ENCODE data around the gene MSH2.

The MSH2 gene

GRCh38 chr2:47457268-47457667 lies 54.3 kb downstream of the MSH2 start:
- no peak for TF ChIP-seq CTCF (IDR thresholded peaks at IDR 0.05; ENCODE audit: low read depth, low read length, missing control alignments)
- H3K4me3 ChIP-seq (ENCODE audit: low read depth, low read length) = no peak overlapping the region
- no peak for DNase-seq (ENCODE audit: low read depth)

GRCh38 chr2:47459021-47459420 lies 56.1 kb downstream of the MSH2 start:
- no peak overlapping the region for H3K4me3 ChIP-seq (ENCODE audit: low read depth, low read length)
- no peak for DNase-seq (ENCODE audit: low read depth)
- TF ChIP-seq CTCF (IDR thresholded peaks at IDR 0.05; ENCODE audit: low read depth, low read length, missing control alignments) = no peak

GRCh38 chr2:47460766-47461165 lies 57.8 kb downstream of the MSH2 start:
- DNase-seq (ENCODE audit: low read depth) = no peak
- no peak overlapping the region for H3K4me3 ChIP-seq (ENCODE audit: low read depth, low read length)
- no peak for TF ChIP-seq CTCF (IDR thresholded peaks at IDR 0.05; ENCODE audit: low read depth, low read length, missing control alignments)

GRCh38 chr2:47471429-47472116 lies 68.6 kb downstream of the MSH2 start:
- H3K4me3 ChIP-seq (ENCODE audit: low read depth, low read length) = no peak overlapping the region
- no peak for TF ChIP-seq CTCF (IDR thresholded peaks at IDR 0.05; ENCODE audit: low read depth, low read length, missing control alignments)
- DNase-seq (ENCODE audit: low read depth) = no peak

GRCh38 chr2:47479863-47480262 lies 76.9 kb downstream of the MSH2 start:
- TF ChIP-seq CTCF (IDR thresholded peaks at IDR 0.05; ENCODE audit: low read depth, low read length, missing control alignments) = no peak
- no peak overlapping the region for H3K4me3 ChIP-seq (ENCODE audit: low read depth, low read length)
- no peak for DNase-seq (ENCODE audit: low read depth)

- H3K4me3 ChIP-seq (ENCODE audit: low read depth, low read length) = no peak overlapping the region
- no peak for TF ChIP-seq CTCF (IDR thresholded peaks at IDR 0.05; ENCODE audit: low read depth, low read length, missing control alignments)
- no peak for DNase-seq (ENCODE audit: low read depth)
Observed at GRCh38 chr2:47483191-47483590, 80.2 kb downstream of the MSH2 start.

- no peak for TF ChIP-seq CTCF (IDR thresholded peaks at IDR 0.05; ENCODE audit: low read depth, low read length, missing control alignments)
- no peak overlapping the region for H3K4me3 ChIP-seq (ENCODE audit: low read depth, low read length)
- DNase-seq (ENCODE audit: low read depth) = no peak
Observed at GRCh38 chr2:47484396-47484795, 81.4 kb downstream of the MSH2 start.

All from GM12864 (cell line).